Adrenal gland (tissue), 5 donors: Measurements from ENCODE around the gene TMEM60.

Experiments
- CTCF ChIP-seq, 6 experiments: fragments of 450-650 bp in 4 of 6; fragments of 200-600 bp in 2 of 6; sonication (generic) in 1 of 6; IDR thresholded peaks; 1 replicate in 5 of 6; 2 replicates in 1 of 6; pipeline versions ENCODE4 v1.5.1 to v1.8.0; 2016 to 2021; ENCODE audit warnings: antibody characterized with exemption in 6 of 6, mild to moderate bottlenecking in 2 of 6, moderate library complexity in 1 of 6
- POLR2A ChIP-seq, 2 donors: fragments of 450-650 bp; IDR thresholded peaks; one replicate each; pipeline ENCODE4 v1.6.1; 2017; ENCODE audit warnings: antibody characterized with exemption in 2 of 2, mild to moderate bottlenecking in 2 of 2, moderate library complexity in 1 of 2
- donor health status: DM: no; HTN: no; CAD: no.

- TF ChIP-seq POLR2A (IDR thresholded peaks at IDR 0.05), result no peak
- TF ChIP-seq CTCF (IDR thresholded peaks at IDR 0.05), result no peak
Measured at GRCh38 chr7:77802557-77803405, 4.5 kb upstream of the TMEM60 start.
